GM06990 (cell line): ENCODE data around the gene CATSPERD.

Experiments used
- DNase-seq: peaks from one replicate; pipeline ENCODE4 v3.0.0-alpha.2; 2011; ENCODE audit not compliant: insufficient read length; ENCODE audit errors: extremely low read depth
- H3K27me3 ChIP-seq: replicated peaks from 2 replicates; pipeline ENCODE4 v1.6.0; 2011; ENCODE audit warnings: low read length; ENCODE audit not compliant: control insufficient read depth, insufficient read depth
- H3K36me3 ChIP-seq: 2 replicates; pipeline ENCODE4 v1.5.1; 2011; ENCODE audit warnings: low read length; ENCODE audit not compliant: control insufficient read depth, insufficient read depth
- H3K4me3 ChIP-seq: replicated peaks from 2 replicates; pipeline ENCODE4 v1.5.1; 2011; ENCODE audit warnings: low read depth, mild to moderate bottlenecking, control low read depth, low read length
- CTCF ChIP-seq: IDR thresholded peaks from 2 replicates; pipeline ENCODE4 v1.5.1; 2011; ENCODE audit warnings: low read length, control low read depth, mild to moderate bottlenecking, inconsistent platforms; ENCODE audit not compliant: insufficient read depth, poor library complexity, severe bottlenecking

CATSPERD gene

GRCh38 chr19:5814852-5815246, 94.4 kb downstream of the CATSPERD start:
- Histone ChIP-seq H3K4me3 (no peak overlapping the region), H3K27me3 (no peaks in the 10 kb centered on the region), H3K36me3 (no peaks in the 10 kb centered on the region)
- no peak for TF ChIP-seq CTCF
- no peak for DNase-seq

- TF ChIP-seq CTCF = no peak
- no peak overlapping the region for H3K4me3 ChIP-seq
- H3K27me3 ChIP-seq = no peaks in the 10 kb centered on the region
- H3K36me3 ChIP-seq = no peaks in the 10 kb centered on the region
- DNase-seq = no peak
Measured at GRCh38 chr19:5817218-5817617, 96.8 kb downstream of the CATSPERD start.

- no peaks in the 10 kb centered on the region for H3K36me3 ChIP-seq
- H3K27me3 ChIP-seq = no peaks in the 10 kb centered on the region
- no peak for TF ChIP-seq CTCF
- no peak overlapping the region for H3K4me3 ChIP-seq
- DNase-seq = no peak
Measured at GRCh38 chr19:5818594-5818993, 98.2 kb downstream of the CATSPERD start.

- Histone ChIP-seq H3K4me3 (no peak overlapping the region), H3K27me3 (no peaks in the 10 kb centered on the region), H3K36me3 (no peaks in the 10 kb centered on the region)
- DNase-seq = no peak
- no peak for TF ChIP-seq CTCF
Measured at GRCh38 chr19:5820785-5821184, 100.3 kb downstream of the CATSPERD start.

- Histone ChIP-seq H3K36me3 (no peaks in the 10 kb centered on the region), H3K4me3 (no peak overlapping the region), H3K27me3 (no peaks in the 10 kb centered on the region)
- DNase-seq = no peak
- TF ChIP-seq CTCF = no peak
Measured at GRCh38 chr19:5821521-5822180, 101.2 kb downstream of the CATSPERD start.

- Histone ChIP-seq H3K36me3 (no peaks in the 10 kb centered on the region), H3K4me3 (no peak overlapping the region), H3K27me3 (no peaks in the 10 kb centered on the region)
- no peak for TF ChIP-seq CTCF
- DNase-seq = no peak
Measured at GRCh38 chr19:5822181-5822844, 101.9 kb downstream of the CATSPERD start.
